Large intestine (tissue), 12 donors: Measurements from ENCODE around the gene PTRH1. TPM values are rescaled to one million over a fixed set of nuclear protein-coding genes. Genes with fewer than 3 reads are reported as not detected.
"Not testable (repeated sequence)": the region's sequence is repeated elsewhere in the genome, so short reads cannot be mapped to it uniquely, and the experiment has no call there.

ENCODE experiments used
- DNase-seq, 2 donors: peaks; one replicate each; pipeline versions ENCODE4 v3.0.0 to v3.0.0-alpha.2; 2013
- H3K27ac ChIP-seq: one replicate; pipeline ENCODE4 v1.5.1; 2013; ENCODE audit warnings: low read length
- H3K27me3 ChIP-seq: 2 replicates; pipeline ENCODE4 v1.6.1; 2013; ENCODE audit warnings: low read length; ENCODE audit not compliant: control insufficient read depth, insufficient read depth
- H3K36me3 ChIP-seq: 2 replicates; pipeline ENCODE4 v1.6.1; 2013; ENCODE audit warnings: low read length; ENCODE audit not compliant: control insufficient read depth, insufficient read depth
- H3K4me1 ChIP-seq: one replicate; pipeline ENCODE4 v1.6.1; 2013; ENCODE audit warnings: low read length; ENCODE audit not compliant: control insufficient read depth, insufficient read depth
- H3K4me3 ChIP-seq: one replicate; pipeline ENCODE4 v1.5.1; 2013; ENCODE audit warnings: low read length
- H3K9me3 ChIP-seq: one replicate; pipeline ENCODE4 v1.6.1; 2013; ENCODE audit warnings: mild to moderate bottlenecking, low read depth, low read length, moderate library complexity; ENCODE audit not compliant: control insufficient read depth
- WGBS: methylation state at CpG from one replicate; pipeline ENCODE4 v1.1.5; 2013; ENCODE audit warnings: low lambda C conversion rate; ENCODE audit not compliant: insufficient coverage; 5-methylcytosine and 5-hydroxymethylcytosine counted together
- long read RNA-seq, 11 donors: transcript quantifications; one replicate each; lab custom pipeline, GENCODE V29; 2026
- polyA plus RNA-seq: library from polyadenylated mRNA; unstranded; fragments of 120-200 nt; gene quantifications from one replicate; pipeline ENCODE4 v1.2.1, GENCODE V29; 2013

PTRH1 gene
- polyA plus RNA-seq = 9.3 TPM
- long read RNA-seq, donor 1, transcript PTRH1-208 (5 exons, 814 nt) = major isoform, 6 of 7 reads
- long read RNA-seq, donor 1, partial matches to known transcripts = 0 of 7 reads
- long read RNA-seq, donor 1, other reads (novel, unspliced or antisense) = 0 of 7 reads
- long read RNA-seq, donor 2, transcript PTRH1-208 (5 exons, 814 nt) = major isoform, 8 of 14 reads
- long read RNA-seq, donor 2, partial matches to known transcripts = 6 of 14 reads
- long read RNA-seq, donor 2, other reads (novel, unspliced or antisense) = 0 of 14 reads
- long read RNA-seq, donor 3 = 0 reads
- long read RNA-seq, donor 4 = 0 reads
- long read RNA-seq, donor 5, transcript PTRH1-208 (5 exons, 814 nt) = major isoform, 7 of 9 reads
- long read RNA-seq, donor 5, partial matches to known transcripts = 0 of 9 reads
- long read RNA-seq, donor 5, other reads (novel, unspliced or antisense) = 0 of 9 reads
- long read RNA-seq, donor 6, transcript PTRH1-208 (5 exons, 814 nt) = major isoform, 10 of 11 reads
- long read RNA-seq, donor 6, partial matches to known transcripts = 0 of 11 reads
- long read RNA-seq, donor 6, other reads (novel, unspliced or antisense) = 0 of 11 reads
- long read RNA-seq, donor 7, partial matches to known transcripts = 5 of 7 reads
- long read RNA-seq, donor 7, other reads (novel, unspliced or antisense) = 0 of 7 reads
- long read RNA-seq, donor 8, transcript PTRH1-208 (5 exons, 814 nt) = major isoform, 12 of 13 reads
- long read RNA-seq, donor 8, partial matches to known transcripts = 0 of 13 reads
- long read RNA-seq, donor 8, other reads (novel, unspliced or antisense) = 0 of 13 reads
- long read RNA-seq, donor 9, partial matches to known transcripts = 0 of 3 reads
- long read RNA-seq, donor 9, other reads (novel, unspliced or antisense) = 0 of 3 reads
- long read RNA-seq, donor 10, transcript PTRH1-208 (5 exons, 814 nt) = major isoform, 7 of 8 reads
- long read RNA-seq, donor 10, partial matches to known transcripts = 0 of 8 reads
- long read RNA-seq, donor 10, other reads (novel, unspliced or antisense) = 0 of 8 reads
- long read RNA-seq, donor 11, transcript PTRH1-208 (5 exons, 814 nt) = major isoform, 6 of 7 reads
- long read RNA-seq, donor 11, partial matches to known transcripts = 0 of 7 reads
- long read RNA-seq, donor 11, other reads (novel, unspliced or antisense) = 0 of 7 reads

GRCh38 chr9:127715470-127716337 lies at the start of gene PTRH1, which contains the start of gene TTC16:
PTRH1 (minus strand) TSS chr9:127715663; CDS start chr9:127715639, 24 bp downstream.
TTC16 (plus strand) TSS chr9:127716079; CDS start chr9:127716146, 67 bp downstream.
- Histone ChIP-seq H3K36me3 (no peaks in the 10 kb centered on the region), H3K4me1 (peaks cover 9% of the 10 kb centered on the region), H3K27me3 (no peaks in the 10 kb centered on the region), H3K4me3 (peak within 1 kb of the TSS; percentile 95), H3K9me3 (no peaks in the 10 kb centered on the region), H3K27ac (peak within 1 kb of the TSS; percentile 62)
- DNase-seq = peak; percentile 95 to 98
- WGBS = no CpG with 5 or more reads among the region's 65 CpGs

GRCh38 chr9:127763918-127764384 lies 48.5 kb upstream of the PTRH1 start:
- Histone ChIP-seq H3K4me3 (no peak overlapping the region), H3K36me3 (no peaks in the 10 kb centered on the region), H3K27me3 (peaks cover 21% of the 10 kb centered on the region), H3K27ac (no peak overlapping the region), H3K4me1 (peaks cover 9% of the 10 kb centered on the region), H3K9me3 (no peaks in the 10 kb centered on the region)
- no peak for DNase-seq
- WGBS = no CpG with 5 or more reads among the region's 7 CpGs

- H3K27me3 ChIP-seq = peaks cover 21% of the 10 kb centered on the region
- no peak overlapping the region for H3K4me3 ChIP-seq
- no peak overlapping the region for H3K27ac ChIP-seq
- peaks cover under 1% of the 10 kb centered on the region for H3K4me1 ChIP-seq
- no peak for DNase-seq
- WGBS = no CpG with 5 or more reads among the region's 16 CpGs
- H3K36me3 ChIP-seq = no peaks in the 10 kb centered on the region
- no peaks in the 10 kb centered on the region for H3K9me3 ChIP-seq
Observed at GRCh38 chr9:127762111-127762676, 46.7 kb upstream of the PTRH1 start.

- DNase-seq = no peak
- Histone ChIP-seq H3K9me3 (no peaks in the 10 kb centered on the region), H3K27me3 (peaks cover 27% of the 10 kb centered on the region), H3K4me3 (no peak overlapping the region), H3K4me1 (no peaks in the 10 kb centered on the region), H3K27ac (no peak overlapping the region), H3K36me3 (no peaks in the 10 kb centered on the region)
- WGBS = no CpG with 5 or more reads among the region's 5 CpGs
Observed at GRCh38 chr9:127761491-127761956, 46.1 kb upstream of the PTRH1 start.

GRCh38 chr9:127761061-127761460 lies 45.6 kb upstream of the PTRH1 start:
- Histone ChIP-seq H3K27ac (no peak overlapping the region), H3K9me3 (no peaks in the 10 kb centered on the region), H3K4me3 (no peak overlapping the region), H3K36me3 (no peaks in the 10 kb centered on the region), H3K4me1 (no peaks in the 10 kb centered on the region), H3K27me3 (peaks cover 30% of the 10 kb centered on the region)
- no peak for DNase-seq
- WGBS = no CpG with 5 or more reads among the region's 5 CpGs

GRCh38 chr9:127758843-127759242 lies 43.4 kb upstream of the PTRH1 start:
- no peaks in the 10 kb centered on the region for H3K4me1 ChIP-seq
- no peak for DNase-seq
- H3K36me3 ChIP-seq = no peaks in the 10 kb centered on the region
- H3K4me3 ChIP-seq = no peak overlapping the region
- WGBS = no CpG with 5 or more reads among the region's 5 CpGs
- H3K27ac ChIP-seq = no peak overlapping the region
- H3K27me3 ChIP-seq = peaks cover 46% of the 10 kb centered on the region
- H3K9me3 ChIP-seq = peaks cover 5% of the 10 kb centered on the region

- not testable (repeated sequence) for DNase-seq, H3K36me3 ChIP-seq, H3K4me1 ChIP-seq, H3K4me3 ChIP-seq, H3K27ac ChIP-seq, H3K9me3 ChIP-seq
- peaks cover 54% of the 10 kb centered on the region for H3K27me3 ChIP-seq
- no CpG with 5 or more reads among the region's 11 CpGs for WGBS
Observed at GRCh38 chr9:127756776-127757175, 41.3 kb upstream of the PTRH1 start.

GRCh38 chr9:127756233-127756632 lies 40.8 kb upstream of the PTRH1 start:
- Histone ChIP-seq H3K9me3 (peaks cover 5% of the 10 kb centered on the region), H3K4me3 (no peak overlapping the region), H3K27ac (no peak overlapping the region), H3K4me1 (no peaks in the 10 kb centered on the region), H3K27me3 (peaks cover 55% of the 10 kb centered on the region), H3K36me3 (no peaks in the 10 kb centered on the region)
- no peak for DNase-seq
- WGBS = no CpG with 5 or more reads among the region's 3 CpGs
